SK-N-SH treated with all-trans-retinoic acid at 6 μM for 48 hours (cell line): ENCODE measurements around the gene ALK.

Source experiments
- GLIS3 ChIP-seq: fragments of 250-450 bp; sonication (Bioruptor Pico); IDR thresholded peaks from 2 replicates; pipeline ENCODE4 v1.5.0; 2020; ENCODE audit warnings: mild to moderate bottlenecking, moderate library complexity
- RARB ChIP-seq: fragments of 250-450 bp; sonication (Bioruptor Pico); IDR thresholded peaks from 2 replicates; pipeline ENCODE4 v1.8.0; 2021; ENCODE audit warnings: mild to moderate bottlenecking, moderate library complexity
- ZC3H10 ChIP-seq: fragments of 250-450 bp; sonication (Bioruptor Pico); IDR thresholded peaks from 2 replicates; pipeline ENCODE4 v1.5.1; 2021; ENCODE audit warnings: mild to moderate bottlenecking, moderate library complexity
- ZFP30 ChIP-seq: fragments of 450-650 bp; formaldehyde crosslinking; IDR thresholded peaks from 2 replicates; pipeline ENCODE4 v1.5.0; 2022; ENCODE audit warnings: mild to moderate bottlenecking, moderate library complexity

DNA sequence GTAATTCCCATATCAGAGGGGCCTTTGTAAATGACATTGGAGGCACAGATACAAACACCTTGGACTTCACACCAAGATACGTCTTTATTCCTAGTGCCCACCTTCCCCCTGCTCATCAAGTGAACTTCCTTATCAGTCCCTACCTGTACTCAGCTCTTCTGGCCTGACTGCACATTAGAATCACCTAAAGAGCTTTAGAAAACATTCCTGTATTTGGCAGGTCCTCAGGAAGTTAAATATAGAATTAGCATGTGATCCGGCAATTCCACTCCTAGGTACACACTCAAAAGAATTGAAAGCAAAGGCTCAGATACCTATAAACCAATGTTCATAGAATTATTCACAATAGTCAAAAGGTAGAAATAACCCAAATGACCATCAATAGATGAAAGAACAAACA lies 46.6 kb downstream of the ALK start:
- no peak for TF ChIP-seq RARB (CRISPR knock-in tag)
- no peak for TF ChIP-seq GLIS3 (CRISPR knock-in tag)
- no peak for TF ChIP-seq ZC3H10 (CRISPR knock-in tag)
- TF ChIP-seq ZFP30 (CRISPR knock-in tag) = no peak
